KG1 (cell line): ENCODE data around the gene RABGGTA.

Source experiments
- DNase-seq: peaks from one replicate; lab custom pipeline; 2025; lab: John Stamatoyannopoulos, UW

RABGGTA gene

GRCh38 chr14:24304019-24304387 lies 32.6 kb upstream of the RABGGTA start:
- DNase-seq: no peak

DNA sequence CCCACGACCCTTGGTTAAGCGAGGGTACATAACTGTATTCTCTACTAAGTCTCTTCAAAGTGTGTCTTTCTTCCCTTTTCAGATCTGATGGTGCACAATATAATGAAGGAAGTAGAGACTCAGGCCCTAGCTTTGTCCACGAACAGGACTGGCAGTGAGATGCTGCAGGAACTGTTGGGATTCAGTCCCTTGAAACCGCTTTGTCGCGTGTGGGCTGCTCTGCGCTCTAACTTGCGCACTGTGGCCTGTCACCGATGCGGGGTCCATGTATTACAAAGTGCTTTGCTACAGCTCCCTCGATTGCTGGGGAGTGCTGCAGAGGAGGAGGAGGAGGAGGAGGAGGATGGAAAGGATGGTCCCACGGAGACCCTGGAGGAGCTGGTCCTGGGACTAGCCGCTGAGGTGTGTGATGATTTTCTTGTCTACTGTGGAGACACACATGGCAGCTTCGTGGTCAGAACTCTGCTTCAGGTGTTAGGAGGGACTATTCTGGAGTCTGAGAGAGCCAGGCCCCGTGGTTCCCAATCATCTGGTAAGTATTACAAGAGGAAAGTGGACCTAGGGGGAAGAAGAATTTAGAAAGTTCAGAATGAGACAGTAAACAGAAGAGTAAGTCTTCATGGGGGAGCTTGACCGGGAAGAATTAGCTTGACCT lies 29.1 kb upstream of the RABGGTA start:
- no peak for DNase-seq

DNA sequence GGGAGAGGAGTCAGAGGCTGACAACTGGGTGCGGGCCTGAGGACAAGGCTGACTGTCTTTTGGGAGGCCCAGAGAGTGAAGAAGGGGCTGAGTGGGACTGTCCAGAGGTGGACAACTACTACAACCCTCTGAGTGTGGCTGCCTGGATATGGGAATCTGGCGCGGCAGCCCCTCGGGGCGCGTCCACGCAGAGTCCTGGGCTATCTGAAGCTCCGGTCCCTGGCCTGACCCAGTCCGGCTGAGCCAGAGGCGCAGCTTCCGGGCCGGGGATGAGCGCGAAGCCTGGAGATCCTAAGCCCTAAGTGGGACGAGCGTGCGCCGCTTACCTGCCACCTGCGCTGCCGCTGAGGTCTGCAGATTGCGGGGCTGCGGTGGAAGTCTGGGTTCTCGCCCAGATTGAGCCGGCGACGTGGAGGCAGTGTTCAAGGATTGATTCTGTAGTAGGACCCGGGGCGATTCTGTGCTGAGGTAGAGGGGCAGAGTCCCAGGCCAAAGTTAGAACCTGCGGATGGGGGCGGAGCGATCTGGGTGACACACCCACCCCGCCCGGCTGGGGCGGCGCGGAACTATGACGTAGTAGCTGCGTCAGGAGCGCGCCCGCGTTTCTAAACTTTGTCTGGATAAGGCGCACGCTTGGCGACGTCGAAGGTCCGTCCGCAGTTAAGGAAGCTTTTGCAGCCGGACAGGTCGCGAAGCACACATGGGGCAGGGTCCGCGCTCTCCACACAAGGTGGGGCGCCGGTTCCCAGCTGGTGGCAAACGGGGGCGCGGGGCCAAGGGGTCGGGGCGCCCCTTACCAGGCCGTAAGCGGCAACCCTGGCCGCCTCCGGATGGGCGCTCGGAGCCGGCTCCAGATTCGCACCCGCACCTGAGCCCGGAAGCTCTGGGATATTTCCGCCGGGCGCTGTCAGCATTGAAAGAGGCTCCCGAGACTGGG lies 28.1 kb upstream of the RABGGTA start, which contains the start of the genes DHRS1 and NOP9:
Gene DHRS1 (minus strand): TSS at position 526 of the 937 bp plus-strand sequence. CDS start 674 bp downstream, outside the sequence.
Gene NOP9 (plus strand): TSS at position 596 of the 937 bp plus-strand sequence. CDS start 105 bp downstream, at position 701.
- peak; percentile 94 for DNase-seq

- DNase-seq: no peak
These were observed 27.5 kb upstream of the RABGGTA start for GRCh38 chr14:24298892-24299254.

DNA sequence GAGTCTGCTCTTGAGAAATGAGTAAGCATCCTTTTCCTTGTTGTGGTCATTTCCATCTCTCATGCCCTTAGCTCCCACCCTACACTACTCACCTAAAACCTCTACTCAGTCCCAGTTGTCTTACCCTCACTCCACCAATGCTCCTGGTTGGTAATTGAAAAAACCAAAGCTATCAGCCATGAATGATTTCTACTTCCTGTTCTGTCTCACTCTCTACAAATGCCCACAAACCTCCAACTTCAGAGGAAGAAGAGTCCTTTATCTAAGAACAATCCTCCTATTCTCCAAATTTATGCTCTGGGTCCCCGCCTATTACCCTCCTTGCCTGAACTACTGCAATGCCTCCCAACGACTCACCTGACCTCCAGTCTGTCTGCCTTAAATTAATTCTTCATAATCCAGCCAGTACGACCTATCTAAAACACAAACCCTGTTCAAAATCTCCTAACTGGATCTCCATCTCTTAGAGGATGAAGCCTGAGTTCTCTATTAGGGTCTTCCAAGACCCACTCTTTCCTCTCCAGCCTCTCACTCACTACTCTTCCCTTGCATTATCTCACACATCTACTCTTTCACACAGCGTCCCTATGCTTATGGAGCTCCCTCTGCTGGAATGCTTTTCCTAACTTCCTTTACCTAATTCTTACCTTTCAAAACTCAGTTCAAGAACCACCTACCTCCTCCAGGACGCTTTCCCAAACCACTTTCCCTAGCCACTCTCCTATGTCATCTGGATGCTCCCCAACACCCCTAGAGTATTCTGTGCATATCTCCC lies 26.0 kb upstream of the RABGGTA start:
- no peak for DNase-seq

- DNase-seq: peak; percentile 30
These were observed 25.2 kb upstream of the RABGGTA start for GRCh38 chr14:24296341-24297157.

DNA sequence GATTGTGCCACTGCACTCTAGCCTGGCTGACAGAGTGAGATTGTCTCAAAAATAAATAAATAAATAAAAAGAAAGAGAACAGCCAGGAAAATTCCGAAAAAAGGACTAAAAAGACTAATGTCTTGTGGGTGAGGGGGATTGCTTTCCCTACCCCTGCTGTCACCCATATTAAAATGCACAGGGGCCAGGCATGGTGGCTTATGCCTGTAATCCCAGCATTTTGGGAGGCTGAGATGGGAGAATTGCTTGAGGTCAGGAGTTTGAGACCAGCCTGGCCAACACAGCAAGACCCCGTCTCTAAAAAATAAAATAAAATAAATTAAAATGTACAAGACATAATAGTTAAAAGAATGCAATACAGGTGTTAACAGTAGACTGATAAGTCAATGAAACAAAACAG lies 22.1 kb upstream of the RABGGTA start:
- DNase-seq: no peak

GRCh38 chr14:24292118-24292807 lies 20.9 kb upstream of the RABGGTA start:
- no peak for DNase-seq

DNA sequence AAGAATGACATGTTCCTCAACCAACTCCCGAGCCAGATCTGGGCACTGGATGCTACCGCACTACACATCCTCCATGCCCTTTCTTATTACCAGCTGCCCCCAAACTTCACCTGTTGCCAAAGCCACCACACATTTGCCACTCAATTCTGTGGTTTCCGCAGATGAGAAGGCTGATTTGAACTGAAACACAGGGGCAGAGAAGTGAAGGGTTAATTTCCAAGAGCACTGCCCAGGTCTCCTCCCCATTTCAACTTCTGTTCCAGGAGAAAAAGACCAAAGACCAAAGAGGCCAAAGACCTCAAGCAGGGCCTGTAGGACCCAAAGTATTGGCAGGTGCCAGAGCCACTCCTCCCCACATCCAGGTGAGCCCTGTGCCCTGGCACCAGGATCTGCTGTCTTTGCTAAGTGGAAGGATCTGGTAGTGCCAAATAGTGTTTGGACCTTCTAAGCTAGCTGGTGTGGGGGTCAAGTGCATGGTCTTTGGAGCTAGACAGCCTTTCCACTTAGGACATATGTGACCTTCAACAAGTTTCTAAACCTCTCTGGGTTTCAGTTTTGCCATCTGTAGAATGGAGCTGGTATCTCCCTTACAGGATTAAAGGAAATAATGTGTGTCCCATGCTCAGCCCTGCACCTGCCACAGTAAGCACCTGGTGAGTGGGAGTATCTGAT lies 20.2 kb upstream of the RABGGTA start:
- DNase-seq: no peak

DNA sequence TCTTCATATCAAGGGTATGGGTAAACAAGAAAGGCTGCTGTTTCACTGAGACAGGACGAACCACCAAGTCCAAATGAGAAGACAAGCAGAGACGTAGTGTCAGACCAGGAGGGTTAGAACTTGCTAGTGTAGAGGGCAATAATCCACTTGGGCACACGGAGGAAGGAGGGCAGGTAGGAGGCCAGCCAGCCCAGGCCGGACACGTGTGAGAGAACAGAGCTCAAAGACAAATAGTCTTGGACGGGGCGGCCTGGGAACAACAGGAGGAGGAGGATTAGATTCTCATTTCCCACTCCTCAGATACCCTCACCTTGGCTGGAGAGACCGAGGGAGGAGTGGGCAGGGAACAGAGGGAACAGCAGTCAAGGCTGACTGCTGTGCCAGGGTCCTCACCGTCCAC lies 19.3 kb upstream of the RABGGTA start:
- no peak for DNase-seq

DNA sequence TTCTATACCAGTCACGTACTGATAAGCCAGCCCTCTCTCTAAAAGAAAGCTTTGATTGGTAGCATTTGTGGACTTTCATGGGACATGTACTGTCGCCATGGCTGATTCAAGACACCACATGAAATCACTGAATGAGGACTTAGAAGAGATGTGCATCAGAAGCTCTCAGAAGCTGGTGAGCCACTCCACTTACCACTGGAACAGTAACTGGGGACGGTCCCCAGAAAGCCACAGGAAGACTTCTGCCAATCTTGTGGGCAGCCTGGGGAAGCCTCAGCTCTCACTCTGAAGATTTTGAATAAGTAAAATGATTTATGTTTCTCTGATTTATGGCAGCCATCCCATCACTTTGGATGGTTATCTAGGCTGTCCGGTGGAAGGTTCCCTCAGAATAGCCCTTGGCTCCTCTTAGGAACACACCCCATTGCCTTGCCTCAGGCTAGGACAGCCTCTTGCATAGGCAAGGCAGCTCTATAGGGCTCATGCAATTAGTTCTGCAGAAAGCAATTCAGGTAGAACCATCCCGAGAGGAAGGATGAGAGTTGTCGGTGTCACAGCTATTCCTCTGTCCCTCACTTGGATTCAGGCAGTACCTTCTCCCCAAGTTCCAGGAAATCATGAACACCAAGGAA lies 18.4 kb upstream of the RABGGTA start:
- no peak for DNase-seq

- no peak for DNase-seq
These were observed 15.6 kb upstream of the RABGGTA start for GRCh38 chr14:24286996-24287395.

- DNase-seq: no peak
These were observed 14.0 kb upstream of the RABGGTA start for GRCh38 chr14:24285351-24285750.

DNA sequence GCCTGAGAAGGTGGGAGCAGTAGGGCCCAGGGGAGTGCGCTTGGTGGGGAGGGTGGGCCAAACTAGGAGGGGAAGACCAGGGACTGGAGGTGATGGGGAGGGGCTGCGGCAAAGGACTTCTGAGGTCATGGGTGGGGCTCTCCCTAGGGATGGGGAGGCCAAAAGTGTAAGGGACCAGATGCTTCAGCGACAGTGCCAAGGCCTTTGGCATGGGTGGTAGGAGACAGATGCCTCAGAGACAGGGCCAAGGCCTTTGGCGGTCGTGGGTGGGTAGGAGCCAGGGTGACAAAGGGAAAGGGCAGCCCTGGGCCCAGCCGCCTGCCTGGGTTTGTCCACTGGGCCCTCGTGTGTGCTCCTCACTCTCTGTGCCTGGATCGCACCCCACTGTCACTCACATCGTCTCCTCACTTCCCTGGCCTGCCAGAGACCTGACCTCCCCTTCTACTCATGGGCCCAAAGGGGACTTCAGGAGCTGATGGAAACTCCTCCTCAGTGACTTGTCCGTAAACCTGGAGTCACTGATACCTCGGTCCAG lies 13.2 kb upstream of the RABGGTA start:
- no peak for DNase-seq

DNA sequence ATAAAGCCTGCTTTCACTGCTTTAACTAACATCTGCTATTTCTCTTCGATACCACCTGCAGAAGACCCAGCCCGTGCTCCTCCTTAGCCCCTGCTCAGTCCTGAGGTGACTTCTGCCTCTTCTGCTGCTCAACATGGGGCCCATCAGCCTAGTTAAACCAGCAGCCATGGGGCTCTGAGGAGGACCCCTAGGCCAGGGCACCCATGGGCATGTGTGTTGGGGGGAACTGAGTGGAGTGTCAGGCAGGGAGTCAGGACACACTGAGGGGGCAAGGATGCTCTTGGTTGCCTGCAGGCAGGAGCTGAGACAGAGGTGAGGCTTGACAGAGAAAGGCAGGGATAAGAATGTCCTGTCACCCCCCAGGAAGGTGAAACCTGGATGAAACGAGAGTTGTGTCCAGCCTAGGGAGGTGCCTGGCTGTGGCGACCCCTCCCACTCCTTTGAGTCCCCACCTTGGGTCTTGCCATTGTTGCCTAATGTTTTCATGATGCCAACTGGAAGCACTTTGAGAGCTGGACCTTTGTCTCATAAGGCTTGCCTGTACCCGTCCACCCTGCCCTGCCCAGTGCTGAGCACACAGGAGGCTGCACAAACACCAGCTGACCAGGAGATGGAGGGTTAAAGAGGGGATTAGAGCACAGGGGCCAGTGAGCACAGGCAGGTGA lies 12.5 kb upstream of the RABGGTA start:
- DNase-seq: no peak

DNA sequence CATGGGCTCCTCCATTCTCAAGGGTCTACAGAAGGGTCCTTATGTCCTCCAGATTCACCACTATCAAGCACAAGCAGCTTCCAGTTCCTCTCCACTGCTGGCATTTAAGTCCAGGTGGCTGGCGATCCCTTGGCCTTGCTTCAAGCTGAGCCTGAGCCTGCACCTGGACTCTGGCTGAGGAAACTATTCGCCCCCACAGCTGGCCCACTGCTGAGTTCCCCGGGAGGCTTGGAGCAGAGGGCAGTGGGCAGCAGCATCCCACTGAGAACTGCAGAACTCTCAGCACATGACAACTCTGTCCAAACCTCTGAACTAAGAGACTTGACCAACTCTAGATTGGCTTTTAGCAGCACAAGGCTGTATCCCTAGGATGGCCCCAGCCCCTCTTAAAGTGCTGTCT lies 11.3 kb upstream of the RABGGTA start:
- DNase-seq: no peak

- no peak for DNase-seq
These were observed 10.2 kb upstream of the RABGGTA start for GRCh38 chr14:24281636-24282035.

GRCh38 chr14:24280797-24281460 lies 9.5 kb upstream of the RABGGTA start:
- DNase-seq: no peak
